Bronchial epithelial cell (primary cell): Measurements from ENCODE around the gene ZNF577. TPM values are rescaled to one million over a fixed set of nuclear protein-coding genes. Genes with fewer than 3 reads are reported as not detected.

ENCODE experiments used
- DNase-seq: peaks from one replicate; pipeline ENCODE4 v3.0.0-alpha.2; 2010; ENCODE audit warnings: low read depth
- FAIRE-seq: peaks from 2 replicates; lab custom pipeline; 2011; peaks lifted over from hg19 to GRCh38; lab: Jason Lieb, UNC
- H3K27me3 ChIP-seq: 2 replicates; pipeline ENCODE4 v1.5.1; 2011; ENCODE audit warnings: low read length; ENCODE audit not compliant: control insufficient read depth, insufficient read depth
- H3K36me3 ChIP-seq: 2 replicates; pipeline ENCODE4 v1.5.1; 2011; ENCODE audit warnings: low read length; ENCODE audit not compliant: control insufficient read depth, insufficient read depth
- H3K4me3 ChIP-seq: 2 replicates; pipeline ENCODE4 v1.5.1; 2011; ENCODE audit warnings: mild to moderate bottlenecking, low read depth, low read length, control low read depth
- CTCF ChIP-seq: IDR thresholded peaks from 2 replicates; pipeline ENCODE4 v1.5.1; 2011; ENCODE audit warnings: mild to moderate bottlenecking, moderate library complexity, low read length, control low read depth, inconsistent platforms; ENCODE audit not compliant: insufficient read depth, severe bottlenecking
- total RNA-seq: library from RNA; depleted of rRNA; stranded (reverse); fragments of >200 nt; gene quantifications from 2 replicates; pipeline ENCODE4 v1.2.1, GENCODE V29; 2014

ZNF577 gene
- total RNA-seq, 1 donor from 2014 or later: 5.5 TPM

DNA sequence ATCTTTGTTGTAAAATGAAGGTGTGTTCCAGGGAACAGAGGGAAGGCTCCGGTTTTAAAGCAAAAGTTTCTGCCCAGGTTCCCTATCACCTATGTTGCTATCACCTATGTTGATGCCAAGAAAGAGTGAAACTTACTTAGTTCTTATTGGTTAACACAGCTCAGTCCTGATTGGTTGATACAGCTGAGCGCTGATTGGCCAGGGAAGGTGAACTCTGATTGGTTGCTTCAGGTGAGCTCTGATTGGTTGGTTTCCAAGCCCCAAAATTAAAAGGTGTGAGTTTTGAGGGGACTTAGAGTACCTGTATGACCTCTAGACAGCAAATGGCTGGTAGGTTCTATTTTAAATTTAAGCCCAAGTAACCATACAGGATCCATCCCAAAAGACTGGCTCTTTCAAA lies 50.6 kb downstream of the ZNF577 start:
- Histone ChIP-seq H3K4me3 (no peak overlapping the region), H3K27me3 (no peaks in the 10 kb centered on the region), H3K36me3 (no peaks in the 10 kb centered on the region)
- TF ChIP-seq CTCF: no peak
- DNase-seq (no peak), FAIRE-seq (no peak)

DNA sequence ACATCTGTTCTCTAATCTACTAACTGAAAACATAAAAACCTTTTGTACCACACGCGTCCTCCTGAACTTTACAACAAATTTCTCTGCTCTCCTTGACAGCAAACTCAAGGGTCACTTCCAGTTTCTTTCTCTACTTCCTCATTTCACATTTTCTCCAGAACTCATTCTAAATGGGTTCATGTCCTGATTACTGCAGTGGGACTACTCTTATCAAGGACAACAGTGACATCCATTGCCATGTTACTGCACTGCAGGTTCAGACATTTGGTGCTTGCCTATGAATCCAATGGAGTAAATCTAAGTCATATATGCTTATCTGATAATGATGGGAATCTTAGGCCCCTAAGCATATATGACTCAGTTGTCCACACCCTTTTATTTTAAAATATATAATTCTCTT lies 57.5 kb downstream of the ZNF577 start:
- Histone ChIP-seq H3K36me3 (no peaks in the 10 kb centered on the region), H3K27me3 (no peaks in the 10 kb centered on the region), H3K4me3 (no peak overlapping the region)
- TF ChIP-seq CTCF: no peak
- FAIRE-seq (no peak), DNase-seq (peak; percentile 1)

GRCh38 chr19:51824281-51825005 lies 63.3 kb downstream of the ZNF577 start:
- Histone ChIP-seq H3K36me3 (no peaks in the 10 kb centered on the region), H3K27me3 (no peaks in the 10 kb centered on the region), H3K4me3 (no peak overlapping the region)
- peak; percentile 83 for FAIRE-seq
- DNase-seq: no peak
- TF ChIP-seq CTCF: no peak

DNA sequence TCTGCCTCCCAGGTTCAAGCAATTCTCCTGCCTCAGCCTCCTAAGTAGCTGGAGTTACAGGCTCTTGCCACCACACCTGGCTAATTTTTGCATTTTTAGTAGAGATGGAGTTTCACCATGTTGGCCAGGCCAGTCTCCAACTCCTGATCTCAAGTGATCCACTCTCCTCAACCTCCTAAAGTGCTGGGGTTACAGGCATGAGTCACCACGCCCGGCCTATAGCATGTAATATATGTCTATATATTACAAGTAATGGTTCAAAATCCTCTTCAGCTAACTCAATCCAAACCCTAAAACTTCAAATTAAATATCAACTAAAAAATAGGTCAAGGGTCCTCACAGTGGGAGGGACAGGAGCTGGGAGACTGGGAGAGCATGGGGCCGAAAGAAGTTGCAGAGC lies 64.8 kb downstream of the ZNF577 start:
- no peak for FAIRE-seq
- H3K4me3 ChIP-seq: no peak overlapping the region
- no peak for DNase-seq
- no peak for TF ChIP-seq CTCF
- H3K27me3 ChIP-seq: no peaks in the 10 kb centered on the region
- no peaks in the 10 kb centered on the region for H3K36me3 ChIP-seq

DNA sequence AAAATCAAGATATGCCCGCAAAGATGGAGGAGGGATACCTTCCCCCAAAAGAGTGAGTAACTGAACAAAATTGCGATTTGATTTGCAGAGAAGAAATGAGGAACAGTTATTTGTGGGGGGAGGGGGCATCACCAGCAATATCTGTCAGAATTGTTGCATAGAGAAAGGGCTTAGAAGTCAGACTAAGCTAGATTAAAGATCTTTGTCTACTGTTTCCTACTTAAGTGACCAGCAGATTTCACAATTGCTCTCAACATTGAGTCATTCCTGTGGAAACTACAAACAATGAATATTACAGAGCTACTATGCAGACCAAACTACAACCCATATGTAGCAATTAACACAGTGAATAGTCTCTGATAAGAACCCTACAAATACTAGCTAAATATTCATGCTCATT lies 65.4 kb downstream of the ZNF577 start:
- no peak overlapping the region for H3K4me3 ChIP-seq
- no peaks in the 10 kb centered on the region for H3K36me3 ChIP-seq
- TF ChIP-seq CTCF: no peak
- DNase-seq (peak; percentile 41), FAIRE-seq (no peak)
- H3K27me3 ChIP-seq: no peaks in the 10 kb centered on the region

- DNase-seq (no peak), FAIRE-seq (no peak)
- no peaks in the 10 kb centered on the region for H3K36me3 ChIP-seq
- no peak for TF ChIP-seq CTCF
- H3K27me3 ChIP-seq: no peaks in the 10 kb centered on the region
- no peak overlapping the region for H3K4me3 ChIP-seq
Observed at GRCh38 chr19:51821921-51822320, 65.8 kb downstream of the ZNF577 start.
